Measurements from ENCODE around the gene APOD. TPM values are rescaled to one million over a fixed set of nuclear protein-coding genes. Genes with fewer than 3 reads are reported as not detected.

Gene APOD
- total and polyA plus RNA-seq, 4 donors: 4.7 to 85.8 (median 21.3) TPM

- TF ChIP-seq CTCF (IDR thresholded peaks at IDR 0.05; ENCODE audit: control extremely low read depth, extremely low read depth): no peak
- DNase-seq (no peak), ATAC-seq (ENCODE audit: insufficient read depth, low FRiP score) (no peak)
- WGBS, 2 donors: 76 to 78% methylated on average over 9 of the region's 9 CpGs
- H3K36me3 ChIP-seq (ENCODE audit: control insufficient read depth in 4 of 4, insufficient read depth in 4 of 4, low read length in 4 of 4): peaks cover 0 to 2% (median 0%) of the 10 kb centered on the region in 4 donors
- H3K27ac ChIP-seq (ENCODE audit: low read depth in 1 of 2, low read length in 1 of 2): no peak overlapping the region
- H3K4me3 ChIP-seq: no peak overlapping the region
- peaks cover 0 to 17% (median 5%) of the 10 kb centered on the region in 5 donors for H3K4me1 ChIP-seq (ENCODE audit: control insufficient read depth in 5 of 5, insufficient read depth in 5 of 5, low read length in 5 of 5)
- H3K9ac ChIP-seq (ENCODE audit: insufficient read depth in 1 of 2, low read length in 2 of 2): no peak overlapping the region
- no peaks in the 10 kb centered on the region for H3K9me3 ChIP-seq (ENCODE audit: control insufficient read depth in 4 of 4, insufficient read depth in 3 of 4, low read length in 3 of 4)
- no peaks in the 10 kb centered on the region for H3K27me3 ChIP-seq (ENCODE audit: control insufficient read depth in 3 of 3, insufficient read depth in 3 of 3, low read length in 2 of 3)
Observed at GRCh38 chr3:195577645-195578177, 6.0 kb downstream of the APOD start.

- H3K36me3 ChIP-seq (ENCODE audit: control insufficient read depth in 4 of 4, insufficient read depth in 4 of 4, low read length in 4 of 4): peaks cover 0 to 2% (median 0%) of the 10 kb centered on the region in 4 donors
- H3K9ac ChIP-seq (ENCODE audit: insufficient read depth in 1 of 2, low read length in 2 of 2): no peak overlapping the region
- no peaks in the 10 kb centered on the region for H3K27me3 ChIP-seq (ENCODE audit: control insufficient read depth in 3 of 3, insufficient read depth in 3 of 3, low read length in 2 of 3)
- no peak for TF ChIP-seq CTCF (IDR thresholded peaks at IDR 0.05; ENCODE audit: control extremely low read depth, extremely low read depth)
- H3K4me3 ChIP-seq: no peak overlapping the region
- peaks cover 0 to 8% (median 4%) of the 10 kb centered on the region in 5 donors for H3K4me1 ChIP-seq (ENCODE audit: control insufficient read depth in 5 of 5, insufficient read depth in 5 of 5, low read length in 5 of 5)
- H3K9me3 ChIP-seq (ENCODE audit: control insufficient read depth in 4 of 4, insufficient read depth in 3 of 4, low read length in 3 of 4): no peaks in the 10 kb centered on the region
- WGBS, 2 donors: 80 to 81% methylated on average over 8 of the region's 8 CpGs
- H3K27ac ChIP-seq (ENCODE audit: low read depth in 1 of 2, low read length in 1 of 2): no peak overlapping the region
- ATAC-seq (ENCODE audit: insufficient read depth, low FRiP score): no peak
- DNase-seq: no peak
Observed at GRCh38 chr3:195574497-195575304, 9.0 kb downstream of the APOD start.

GRCh38 chr3:195573611-195574496 lies 9.9 kb downstream of the APOD start:
- Histone ChIP-seq H3K27me3 (ENCODE audit: control insufficient read depth in 3 of 3, insufficient read depth in 3 of 3, low read length in 2 of 3) (no peaks in the 10 kb centered on the region), H3K4me1 (ENCODE audit: control insufficient read depth in 5 of 5, insufficient read depth in 5 of 5, low read length in 5 of 5) (peaks cover 0 to 8% (median 4%) of the 10 kb centered on the region in 5 donors), H3K9me3 (ENCODE audit: control insufficient read depth in 4 of 4, insufficient read depth in 3 of 4, low read length in 3 of 4) (peaks cover 0 to 1% (median 0%) of the 10 kb centered on the region in 4 donors), H3K9ac (ENCODE audit: insufficient read depth in 1 of 2, low read length in 2 of 2) (no peak overlapping the region), H3K27ac (ENCODE audit: low read depth in 1 of 2, low read length in 1 of 2) (no peak overlapping the region), H3K36me3 (ENCODE audit: control insufficient read depth in 4 of 4, insufficient read depth in 4 of 4, low read length in 4 of 4) (peaks cover 0 to 1% (median 0%) of the 10 kb centered on the region in 4 donors), H3K4me3 (no peak overlapping the region)
- WGBS, 2 donors: 95% methylated on average over 19 of the region's 19 CpGs
- no peak for TF ChIP-seq CTCF (IDR thresholded peaks at IDR 0.05; ENCODE audit: control extremely low read depth, extremely low read depth)
- ATAC-seq (ENCODE audit: insufficient read depth, low FRiP score) (no peak), DNase-seq (no peak)
